Breast epithelium (tissue), 4 donors: ENCODE results near the gene SIVA1. TPM values are rescaled to one million over a fixed set of nuclear protein-coding genes. Genes with fewer than 3 reads are reported as not detected.

Experiments
- DNase-seq, 2 donors: peaks; one replicate each; pipeline ENCODE4 v3.0.0-alpha.2; 2019; ENCODE audit warnings: low spot score in 2 of 2
- H3K27ac ChIP-seq, 2 donors: fragments of 200-600 bp; sonication (generic) in 1 of 2; one replicate each; pipeline ENCODE4 v1.5.1; 2016 to 2019; ENCODE audit warnings: mild to moderate bottlenecking in 1 of 2
- H3K27me3 ChIP-seq, 2 donors: fragments of 200-600 bp; sonication (generic) in 1 of 2; one replicate each; pipeline versions ENCODE4 v1.5.1 to v1.6.0; 2017 to 2019; ENCODE audit warnings: control low read depth in 1 of 2, mild to moderate bottlenecking in 1 of 2
- H3K36me3 ChIP-seq: fragments of 200-600 bp; one replicate; pipeline ENCODE4 v1.5.1; 2019
- H3K4me1 ChIP-seq, 2 donors: fragments of 200-600 bp; sonication (generic); one replicate each; pipeline ENCODE4 v1.5.1; 2016 to 2019; ENCODE audit warnings: control low read depth in 1 of 2
- H3K4me3 ChIP-seq, 3 donors: fragments of 200-600 bp; sonication (generic); 1 replicate in 2 of 3; 2 replicates in 1 of 3; pipeline ENCODE4 v1.5.1; 2016 to 2019; ENCODE audit warnings: mild to moderate bottlenecking in 3 of 3, moderate library complexity in 2 of 3
- H3K9me3 ChIP-seq, 2 donors: fragments of 200-600 bp; sonication (generic) in 1 of 2; one replicate each; pipeline ENCODE4 v1.5.1; 2016 to 2019; ENCODE audit warnings: control low read depth in 1 of 2
- CTCF ChIP-seq, 3 donors: fragments of 450-650 bp; IDR thresholded peaks; one replicate each; pipeline ENCODE4 v1.5.1; 2016 to 2017; ENCODE audit warnings: antibody characterized with exemption in 3 of 3, mild to moderate bottlenecking in 3 of 3, moderate library complexity in 3 of 3
- POLR2A ChIP-seq: fragments of 450-650 bp; IDR thresholded peaks from one replicate; pipeline ENCODE4 v1.6.1; 2016; ENCODE audit warnings: antibody characterized with exemption, mild to moderate bottlenecking, moderate library complexity
- POLR2AphosphoS5 ChIP-seq, 3 donors: sonication (generic); formaldehyde crosslinking; IDR thresholded peaks; one replicate each; pipeline ENCODE4 v1.6.1; 2017; ENCODE audit warnings: antibody characterized with exemption in 3 of 3
- intact Hi-C: fragments of 100-400 bp; cut with DNase I; formaldehyde crosslinking; loops from one replicate; pipeline ENCODE4 v1.15.1; 2023; ENCODE audit warnings: low total_unique reads
- total RNA-seq, 3 donors: library from RNA; depleted of rRNA; stranded (reverse); fragments of >200 nt; gene quantifications; one replicate each; pipeline ENCODE4 v1.1.0, GENCODE V29; 2016

SIVA1 gene
- total RNA-seq, 3 donors from 2014 or later, result 181 to 225 (median 223) TPM

- intact Hi-C loops, result no loop called here
- TF ChIP-seq POLR2AphosphoS5 (IDR thresholded peaks at IDR 0.05) (no peak), POLR2A (no peak), CTCF (IDR thresholded peaks at IDR 0.05) (no peak)
- Histone ChIP-seq H3K4me3 (no peak overlapping the region), H3K36me3 (no peaks in the 10 kb centered on the region), H3K9me3 (no peaks in the 10 kb centered on the region), H3K27ac (no peak overlapping the region), H3K4me1 (peaks cover 5 to 11% of the 10 kb centered on the region in 2 donors), H3K27me3 (no peaks in the 10 kb centered on the region)
- no peak for DNase-seq
Observed at GRCh38 chr14:104780513-104781030, 27.6 kb downstream of the SIVA1 start.

GRCh38 chr14:104781271-104782077 is 28.5 kb downstream of the SIVA1 start:
- H3K36me3 ChIP-seq, result no peaks in the 10 kb centered on the region
- H3K9me3 ChIP-seq, result no peaks in the 10 kb centered on the region
- no peak overlapping the region for H3K27ac ChIP-seq
- H3K4me3 ChIP-seq, result no peak overlapping the region
- no peak for DNase-seq
- peaks cover 6 to 13% of the 10 kb centered on the region in 2 donors for H3K4me1 ChIP-seq
- no peaks in the 10 kb centered on the region for H3K27me3 ChIP-seq
- TF ChIP-seq POLR2AphosphoS5 (IDR thresholded peaks at IDR 0.05) (no peak), POLR2A (no peak), CTCF (IDR thresholded peaks at IDR 0.05) (no peak)
- intact Hi-C loops, result no loop called here

- no peak overlapping the region for H3K27ac ChIP-seq
- no peak overlapping the region for H3K4me3 ChIP-seq
- peaks cover 14 to 20% of the 10 kb centered on the region in 2 donors for H3K4me1 ChIP-seq
- H3K36me3 ChIP-seq, result no peaks in the 10 kb centered on the region
- no peaks in the 10 kb centered on the region for H3K27me3 ChIP-seq
- no peak for TF ChIP-seq POLR2A
- no peak for TF ChIP-seq POLR2AphosphoS5 (IDR thresholded peaks at IDR 0.05)
- no peak for TF ChIP-seq CTCF (IDR thresholded peaks at IDR 0.05)
- H3K9me3 ChIP-seq, result no peaks in the 10 kb centered on the region
- intact Hi-C loops, result no loop called here
- no peak for DNase-seq
Observed at GRCh38 chr14:104782086-104782807, 29.3 kb downstream of the SIVA1 start.

- DNase-seq, result no peak
- intact Hi-C loops, result no loop called here
- no peaks in the 10 kb centered on the region for H3K9me3 ChIP-seq
- no peak overlapping the region for H3K4me3 ChIP-seq
- H3K4me1 ChIP-seq, result peaks cover 19 to 25% of the 10 kb centered on the region in 2 donors
- H3K36me3 ChIP-seq, result no peaks in the 10 kb centered on the region
- no peak for TF ChIP-seq POLR2A
- TF ChIP-seq POLR2AphosphoS5 (IDR thresholded peaks at IDR 0.05), result no peak
- no peak for TF ChIP-seq CTCF (IDR thresholded peaks at IDR 0.05)
- no peaks in the 10 kb centered on the region for H3K27me3 ChIP-seq
- H3K27ac ChIP-seq, result no peak overlapping the region
Observed at GRCh38 chr14:104782808-104783139, 29.8 kb downstream of the SIVA1 start.
